NCI-H1048 (cell line): ENCODE results near the gene CCM2.

Experiments used
- DNase-seq: peaks from one replicate; lab custom pipeline; 2025; lab: John Stamatoyannopoulos, UW

The CCM2 gene

GRCh38 chr7:45000093-45001032 is at the start of gene CCM2:
TSS of gene CCM2 (plus strand) at chr7:45000201. CDS start at chr7:45000334, 133 bp downstream.
- DNase-seq: no peak

GRCh38 chr7:44953156-44953555 is 46.8 kb upstream of the CCM2 start:
- no peak for DNase-seq

- no peak for DNase-seq
Measured at GRCh38 chr7:44955733-44956132, 44.3 kb upstream of the CCM2 start.

GRCh38 chr7:44956157-44956766 is 43.7 kb upstream of the CCM2 start:
- no peak for DNase-seq

- no peak for DNase-seq
Measured at GRCh38 chr7:44958645-44959344, 41.2 kb upstream of the CCM2 start.

GRCh38 chr7:44959433-44959951 is 40.5 kb upstream of the CCM2 start:
- no peak for DNase-seq

- no peak for DNase-seq
Measured at GRCh38 chr7:44960011-44960580, 39.9 kb upstream of the CCM2 start.

GRCh38 chr7:44961844-44962482 is 38.0 kb upstream of the CCM2 start:
- DNase-seq: no peak

- DNase-seq: no peak
Measured at GRCh38 chr7:44962483-44963251, 37.3 kb upstream of the CCM2 start.

GRCh38 chr7:44963364-44964290 is 36.4 kb upstream of the CCM2 start:
- no peak for DNase-seq

- no peak for DNase-seq
Measured at GRCh38 chr7:44964384-44964830, 35.6 kb upstream of the CCM2 start.

- no peak for DNase-seq
Measured at GRCh38 chr7:44964831-44965440, 35.1 kb upstream of the CCM2 start.

GRCh38 chr7:44965441-44965903 is 34.5 kb upstream of the CCM2 start:
- no peak for DNase-seq

GRCh38 chr7:44965937-44966730 is 33.9 kb upstream of the CCM2 start:
- no peak for DNase-seq

- DNase-seq: no peak
Measured at GRCh38 chr7:44966731-44967538, 33.1 kb upstream of the CCM2 start.

GRCh38 chr7:44967571-44968446 is 32.2 kb upstream of the CCM2 start:
- DNase-seq: no peak
